GM18526 (cell line): ENCODE results near the gene TMEM253.

ENCODE experiments used
- POLR2A ChIP-seq: IDR thresholded peaks from 3 replicates; pipeline ENCODE4 v1.6.1; 2011; ENCODE audit not compliant: insufficient read length; ENCODE audit errors: extremely low read depth

The TMEM253 gene

GRCh38 chr14:21100931-21101330, at the start of gene TMEM253:
Gene TMEM253 (plus strand): TSS chr14:21101066. CDS start chr14:21101344, 278 bp downstream.
- no peak for TF ChIP-seq POLR2A

DNA sequence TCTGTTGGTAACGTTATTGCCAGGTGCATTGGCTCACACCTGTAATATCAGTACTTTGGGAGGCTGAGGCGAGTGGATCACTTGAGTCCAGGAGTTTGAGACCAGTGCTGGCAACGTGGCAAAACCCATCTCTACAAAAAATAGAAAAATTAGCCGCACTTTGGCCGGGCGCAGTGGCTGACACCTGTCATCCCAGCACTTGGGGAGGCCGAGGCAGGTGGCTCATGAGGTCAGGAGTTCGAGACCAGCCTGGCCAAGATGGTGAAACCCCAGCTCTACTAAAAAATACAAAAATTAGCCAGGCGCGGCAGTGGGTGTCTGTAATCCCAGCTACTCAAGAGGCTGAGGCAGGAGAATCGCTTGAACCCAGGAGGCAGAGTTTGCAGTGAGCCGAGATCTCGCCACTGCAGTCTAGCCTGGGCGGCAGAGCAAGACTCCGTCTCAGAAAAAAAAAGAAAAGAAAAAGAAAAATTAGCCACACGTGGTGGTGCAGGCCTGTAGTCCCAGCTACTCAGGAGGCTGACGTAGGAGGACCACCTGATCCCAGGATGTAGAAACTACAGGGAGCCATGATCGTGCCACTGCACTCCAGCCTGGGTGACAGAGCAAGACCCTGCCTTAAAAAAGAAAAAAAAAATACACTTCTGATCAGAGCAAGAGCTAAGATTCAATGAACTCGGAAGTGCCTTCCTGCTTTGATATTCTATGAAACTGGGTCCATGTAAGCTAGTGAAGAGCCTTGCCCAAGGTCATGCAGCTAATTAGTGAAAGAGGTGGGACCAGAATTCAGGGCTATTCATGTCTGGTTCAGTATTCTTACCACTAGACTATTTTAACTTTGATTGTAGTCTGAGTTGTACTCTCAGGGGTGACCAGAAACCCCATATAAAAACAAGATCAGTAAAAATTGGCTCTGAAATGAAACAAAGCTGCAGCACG, 47.4 kb upstream of the TMEM253 start:
- no peak for TF ChIP-seq POLR2A

DNA sequence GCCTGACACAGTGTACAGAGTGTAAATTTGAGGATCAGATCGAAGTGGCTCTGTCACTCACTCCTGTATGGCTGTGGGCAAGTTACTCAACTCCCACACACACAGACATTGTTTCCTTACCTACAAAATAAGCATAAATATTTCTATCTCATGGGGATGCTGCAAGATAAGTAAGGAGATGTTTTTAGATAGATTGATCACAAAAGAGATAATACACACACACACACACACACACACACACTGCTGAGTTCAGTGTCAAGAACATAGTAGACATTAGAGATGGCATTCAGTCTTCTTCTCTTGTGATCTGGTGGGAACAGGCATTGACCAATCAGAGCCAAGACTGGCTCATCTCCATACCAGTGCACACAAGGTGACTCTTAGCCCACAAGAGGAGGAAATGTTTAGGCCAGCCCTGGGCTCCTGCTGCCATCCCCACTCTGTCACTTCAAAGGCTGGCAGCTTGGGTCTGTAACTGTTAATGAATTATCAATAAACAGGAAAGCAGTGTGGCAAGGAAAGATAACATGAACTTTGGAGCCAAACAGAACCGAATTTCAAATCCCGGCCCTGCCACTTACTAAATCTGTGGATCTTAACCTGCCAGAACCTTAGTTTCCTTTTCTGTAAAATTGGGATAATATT, 46.6 kb upstream of the TMEM253 start:
- no peak for TF ChIP-seq POLR2A

DNA sequence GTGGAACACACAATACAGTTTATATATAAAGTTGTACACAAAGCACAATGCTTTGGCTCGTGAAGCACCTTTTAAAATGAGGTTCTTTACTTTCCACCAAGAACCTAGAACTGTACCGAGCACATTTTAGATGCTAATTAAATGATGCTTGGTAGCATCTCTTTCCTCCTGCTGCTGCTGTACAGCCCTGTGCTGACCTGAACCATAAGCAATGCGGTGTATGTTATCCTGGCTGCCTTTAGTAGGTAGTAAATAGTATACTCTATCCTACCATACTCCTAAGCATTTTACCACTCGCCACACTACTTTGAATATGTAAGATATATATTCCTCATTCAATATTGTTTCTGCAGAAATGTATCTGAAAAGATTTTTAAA, 46.1 kb upstream of the TMEM253 start:
- TF ChIP-seq POLR2A = no peak

- no peak for TF ChIP-seq POLR2A
These were observed 45.3 kb upstream of the TMEM253 start for GRCh38 chr14:21055432-21056117.

- TF ChIP-seq POLR2A = no peak
These were observed 44.2 kb upstream of the TMEM253 start for GRCh38 chr14:21056520-21057163.

- TF ChIP-seq POLR2A = no peak
These were observed 42.8 kb upstream of the TMEM253 start, which contains the start of gene RNASE8 for GRCh38 chr14:21057803-21058675. Gene RNASE8 (plus strand): TSS chr14:21057822. CDS start chr14:21057893, 71 bp downstream.

- TF ChIP-seq POLR2A = no peak
These were observed 42.0 kb upstream of the TMEM253 start for GRCh38 chr14:21058903-21059302.

- TF ChIP-seq POLR2A = no peak
These were observed 40.8 kb upstream of the TMEM253 start for GRCh38 chr14:21059842-21060613.

DNA sequence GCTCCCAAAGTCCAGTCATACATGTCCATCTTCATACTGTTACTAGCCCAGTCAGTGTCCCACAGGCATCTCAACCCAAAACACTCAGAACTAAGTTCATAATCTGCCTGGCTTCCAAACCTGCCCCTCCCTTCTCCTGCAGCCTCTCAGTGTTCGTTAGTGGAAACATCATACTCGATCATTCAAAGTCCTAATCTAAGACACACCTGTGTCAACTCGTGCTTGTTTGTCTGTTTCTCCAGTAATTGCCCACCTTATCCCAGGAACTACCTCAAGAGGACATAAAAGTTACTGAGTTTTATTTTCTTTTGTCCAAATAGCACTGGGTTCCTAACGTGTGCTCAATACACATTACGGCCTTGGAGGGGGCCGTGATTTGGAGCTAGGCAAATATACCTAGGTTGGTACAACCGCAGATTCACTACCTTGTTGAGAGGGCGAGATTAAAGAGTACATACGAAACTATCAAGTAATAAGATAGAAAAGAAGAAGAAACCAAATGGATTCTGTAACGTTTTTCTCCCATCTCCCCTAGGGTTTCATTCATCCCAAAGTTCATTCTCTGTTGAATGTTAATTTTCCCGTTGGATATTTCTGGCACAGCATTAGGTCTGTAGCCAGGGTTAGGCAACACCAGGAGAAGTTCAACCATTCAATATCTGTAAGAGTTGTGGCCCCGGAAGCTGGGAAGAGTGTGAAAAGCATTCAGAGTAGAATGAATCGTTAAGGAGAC, 40.1 kb upstream of the TMEM253 start:
- no peak for TF ChIP-seq POLR2A

GRCh38 chr14:21061347-21061668, 39.6 kb upstream of the TMEM253 start:
- no peak for TF ChIP-seq POLR2A

DNA sequence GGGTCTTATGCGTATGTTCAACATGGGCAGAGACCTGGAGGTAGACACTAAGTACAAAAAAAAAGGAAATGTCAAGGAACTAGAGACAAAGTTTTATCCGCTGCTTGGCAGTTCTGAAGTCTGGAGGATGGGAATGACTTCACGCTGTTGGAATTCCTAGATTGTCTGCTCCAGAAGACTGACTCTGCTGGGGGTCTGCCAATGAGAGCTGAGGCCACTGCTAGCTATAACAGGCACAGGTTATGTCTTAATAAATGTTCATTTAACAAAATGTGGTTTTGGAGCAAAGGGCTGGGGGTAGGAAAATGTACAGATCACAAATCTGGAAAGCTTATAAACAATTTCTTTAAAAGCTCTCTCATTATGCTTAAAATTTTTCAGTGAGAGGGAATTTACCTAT, 37.4 kb upstream of the TMEM253 start:
- no peak for TF ChIP-seq POLR2A

DNA sequence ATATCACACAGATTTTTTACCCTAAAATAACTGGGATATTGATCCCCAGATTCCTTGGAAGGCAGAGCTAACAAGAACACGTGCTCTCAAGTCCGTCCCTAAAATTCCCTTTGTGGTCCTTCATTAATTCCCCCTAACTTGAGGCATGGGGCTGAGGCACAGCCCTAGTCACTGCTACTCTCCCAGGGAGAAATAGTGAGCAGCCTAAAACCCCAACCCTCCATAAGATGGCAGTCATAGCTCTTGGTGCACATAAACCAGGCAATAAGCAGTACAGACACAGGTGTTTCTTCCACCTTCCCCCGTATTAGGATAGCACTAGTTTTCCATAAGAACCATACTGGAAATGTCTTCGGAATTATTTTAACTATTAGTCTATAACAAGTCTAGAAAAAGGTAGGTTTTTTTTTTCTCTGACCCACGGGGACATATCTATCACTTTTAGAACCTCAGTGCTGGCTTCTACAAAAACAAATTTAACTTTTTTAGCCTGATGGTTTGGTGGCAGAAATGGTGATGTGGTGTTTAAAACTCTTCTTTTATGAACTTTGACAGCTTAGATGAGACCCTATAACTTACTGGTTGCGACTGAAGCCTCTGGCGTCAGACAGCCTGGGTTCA, 33.9 kb upstream of the TMEM253 start:
- TF ChIP-seq POLR2A = no peak
